ENCODE measurements around the gene PARP6. TPM values are rescaled to one million over a fixed set of nuclear protein-coding genes. Genes with fewer than 3 reads are reported as not detected.

Gene PARP6
- total and polyA plus RNA-seq, 9 of the 15 experiments (the other 6 are each of a cell fraction or from before 2014, with no cell fraction given): 14.8 to 83.2 (median 28.3) TPM

GRCh38 chr15:72239652-72240051 lies 32.7 kb downstream of the PARP6 start:
- H3K36me3 ChIP-seq (ENCODE audit: control insufficient read depth, insufficient read depth, low read length): peaks cover 50% of the 10 kb centered on the region; the same call in 2 of the 3 replicates
- peaks cover 13% of the 10 kb centered on the region for H3K79me2 ChIP-seq (ENCODE audit: control insufficient read depth, insufficient read depth, low read length)
- no peak overlapping the region for H2AFZ ChIP-seq (ENCODE audit: low read depth, low read length)
- CTCF ChIA-PET (ENCODE audit: low intra/inter-chr PET ratio): no interaction called here
- BruUV-seq (replicated peaks): no TSS peak
- DNase-seq (ENCODE audit: extremely low read depth in 1 of 4, low spot score in 3 of 4) (no peak), FAIRE-seq (no peak), ATAC-seq (no peak)
- intact Hi-C loops (cut with micrococcal nuclease) (loop anchor here (10.0 kb wide), 1 partner anchor 235 kb away; the partner anchor contains the start of gene ARIH1), in situ Hi-C loops (cut with MboI) (no loop called here)
- no peak overlapping the region for H3K4me3 ChIP-seq
- H3K9me3 ChIP-seq (replicated peaks; ENCODE audit: control insufficient read depth, insufficient read depth, low read depth, low read length): no peaks in the 10 kb centered on the region
- no peaks in the 10 kb centered on the region for H3K27me3 ChIP-seq (ENCODE audit: control insufficient read depth in 2 of 2, insufficient read depth in 2 of 2, low read length in 2 of 2)
- no peaks in the 10 kb centered on the region for H3K9me1 ChIP-seq (ENCODE audit: control insufficient read depth, insufficient read depth, low read length)
- H4K20me1 ChIP-seq (replicated peaks; ENCODE audit: control insufficient read depth, insufficient read depth, low read length): no peaks in the 10 kb centered on the region; the same call in 1 of the 2 replicates
- no peak overlapping the region for H3K9ac ChIP-seq (ENCODE audit: insufficient read depth in 1 of 2, low read depth in 2 of 2, low read length in 2 of 2)
- TF ChIP-seq RBM15 (IDR thresholded peaks at IDR 0.05; ENCODE audit: insufficient read depth, low read length) (no peak), MCM5 (IDR thresholded peaks at IDR 0.05; ENCODE audit: low read depth) (no peak), HMGN3 (IDR thresholded peaks at IDR 0.05; ENCODE audit: borderline replicate concordance, extremely low read depth, insufficient read length, low read depth, low read length) (no peak), RBM14 (IDR thresholded peaks at IDR 0.05; ENCODE audit: borderline replicate concordance, insufficient read depth, low read depth, low read length) (no peak), NUFIP1 (IDR thresholded peaks at IDR 0.05; ENCODE audit: partially characterized antibody) (no peak), LCOR (CRISPR knock-in tag; IDR thresholded peaks at IDR 0.05) (no peak), ZNF23 (CRISPR knock-in tag; IDR thresholded peaks at IDR 0.05) (no peak), CBFB (CRISPR knock-in tag; IDR thresholded peaks at IDR 0.05) (no peak), ZNF12 (CRISPR knock-in tag; IDR thresholded peaks at IDR 0.05) (no peak), IRF1 (CRISPR knock-in tag; IDR thresholded peaks at IDR 0.05; ENCODE audit: borderline replicate concordance) (no peak), SNIP1 (IDR thresholded peaks at IDR 0.05; ENCODE audit: low read depth) (no peak), FOXP1 (CRISPR knock-in tag; IDR thresholded peaks at IDR 0.05) (no peak), ZNF408 (CRISPR knock-in tag; IDR thresholded peaks at IDR 0.05; ENCODE audit: low read depth) (no peak), STAG1 (CRISPR knock-in tag; IDR thresholded peaks at IDR 0.05; ENCODE audit: borderline replicate concordance) (no peak), SLC30A9 (CRISPR knock-in tag; IDR thresholded peaks at IDR 0.05) (no peak), RBM22 (IDR thresholded peaks at IDR 0.05; ENCODE audit: low read depth, low read length, poor library complexity, severe bottlenecking) (no peak), UBTF (IDR thresholded peaks at IDR 0.05; ENCODE audit: borderline replicate concordance in 1 of 2, low read depth in 2 of 2, low read length in 2 of 2) (no peak), STAT5A (IDR thresholded peaks at IDR 0.05; ENCODE audit: borderline replicate concordance, low read length) (no peak), NEUROD1 (IDR thresholded peaks at IDR 0.05; ENCODE audit: borderline replicate concordance, low read depth, low read length, partially characterized antibody) (no peak)
- H3K4me1 ChIP-seq (replicated peaks in 1 of 2; ENCODE audit: control insufficient read depth in 2 of 2, insufficient read depth in 2 of 2, low read length in 2 of 2): peaks cover 15 to 29% of the 10 kb centered on the region in 2 experiments
- H3K4me2 ChIP-seq (ENCODE audit: insufficient read depth, low read length): no peak overlapping the region
- H3K27ac ChIP-seq (ENCODE audit: extremely low read depth, low read depth, low read length): no peak overlapping the region
- POLR2A ChIA-PET: interaction anchor here (0.8 kb wide), 1 partner anchor 9 kb away, joined by 4 read pairs; the partner anchor contains the start of gene PKM
